ENCODE results near the gene CYP2B6.
"Not testable (repeated sequence)": the region's sequence is repeated elsewhere in the genome, so short reads cannot be mapped to it uniquely, and the experiment has no call there.

- not testable (repeated sequence) for TF ChIP-seq CTCF, POLR2A (IDR thresholded peaks at IDR 0.05)
Measured at GRCh38 chr19:40980743-40981442, 10.2 kb upstream of the CYP2B6 start.
